Erythroblast (primary cell): Measurements from ENCODE around the gene CST3.

Source experiments
- GATA1 ChIP-seq: IDR thresholded peaks from 2 replicates; pipeline ENCODE4 v1.6.1; 2011; ENCODE audit warnings: low read depth, mild to moderate bottlenecking, control low read depth, low read length, moderate library complexity
- POLR2A ChIP-seq: IDR thresholded peaks from 2 replicates; pipeline ENCODE4 v1.6.1; 2011; ENCODE audit warnings: mild to moderate bottlenecking, low read length

DNA sequence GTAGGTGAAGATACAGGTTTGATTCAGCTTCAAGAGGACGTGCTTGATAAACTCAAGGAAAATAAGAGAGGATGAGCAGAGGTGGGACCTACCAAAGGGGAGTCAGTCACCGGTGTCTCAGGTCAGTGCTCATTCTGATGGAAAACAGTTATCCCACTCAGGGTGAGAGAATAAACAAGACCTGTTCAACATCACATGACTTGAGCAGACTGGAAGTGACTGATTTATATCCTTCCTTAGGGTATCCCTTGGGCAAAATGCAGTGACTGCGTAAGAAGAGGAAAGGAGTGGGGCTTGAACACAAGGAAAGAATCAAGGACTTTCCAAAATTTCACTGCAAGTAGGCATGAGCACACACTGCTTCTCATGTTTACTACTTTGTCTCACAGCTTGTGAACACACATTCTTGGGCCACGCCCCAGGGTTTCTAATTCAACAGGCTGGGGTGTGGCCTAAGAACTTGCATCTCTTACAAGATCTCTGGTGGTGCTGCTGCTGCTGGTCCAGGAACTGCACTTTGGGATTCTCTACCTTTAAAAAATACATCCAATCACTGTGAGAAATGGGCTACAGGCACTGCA, 11.6 kb downstream of the CST3 start:
- TF ChIP-seq POLR2A = no peak
- no peak for TF ChIP-seq GATA1
